H1 (cell line): ENCODE data around the gene SH2B3. TPM values are rescaled to one million over a fixed set of nuclear protein-coding genes. Genes with fewer than 3 reads are reported as not detected.

Experiments
- CREB1 ChIP-seq: IDR thresholded peaks from 2 replicates; pipeline ENCODE4 v1.6.1; 2012; ENCODE audit warnings: inconsistent platforms
- CTCF ChIP-seq, 3 experiments: IDR thresholded peaks; 1 replicate in 2 of 3; 2 replicates in 1 of 3; pipeline versions ENCODE4 v1.5.1 to v1.6.1; 2011; ENCODE audit warnings: low read length in 3 of 3, mild to moderate bottlenecking in 3 of 3, inconsistent platforms in 2 of 3, low read depth in 1 of 3, moderate library complexity in 1 of 3; ENCODE audit not compliant: insufficient read depth in 1 of 3; ENCODE audit errors: control extremely low read depth in 1 of 3
- GTF2F1 ChIP-seq: IDR thresholded peaks from 2 replicates; pipeline ENCODE4 v1.6.1; 2012; ENCODE audit warnings: low read depth, low read length, improper control_type of control experiment, borderline replicate concordance
- KDM5A ChIP-seq: fragments of 200-600 bp; IDR thresholded peaks from 2 replicates; pipeline ENCODE4 v1.7.1; 2012; ENCODE audit warnings: mild to moderate bottlenecking, low read length, inconsistent platforms, mixed read lengths
- NANOG ChIP-seq: IDR thresholded peaks from 2 replicates; pipeline ENCODE4 v1.6.1; 2011; ENCODE audit warnings: low read length, low read depth, mild to moderate bottlenecking, inconsistent platforms; ENCODE audit not compliant: insufficient read depth, poor library complexity, severe bottlenecking
- SAP30 ChIP-seq: fragments of 300-600 bp; sonication (generic); IDR thresholded peaks from 2 replicates; pipeline ENCODE4 v1.7.1; 2012; ENCODE audit warnings: low read length, moderate library complexity, mild to moderate bottlenecking, inconsistent platforms; ENCODE audit not compliant: insufficient read depth, insufficient replicate concordance
- USF2 ChIP-seq: IDR thresholded peaks from 2 replicates; pipeline ENCODE4 v1.6.1; 2011; ENCODE audit warnings: low read length, improper control_type of control experiment
- ZNF274 ChIP-seq: IDR thresholded peaks from 2 replicates; pipeline ENCODE4 v1.7.0; 2012; ENCODE audit warnings: low read length, borderline replicate concordance; ENCODE audit errors: extremely low read depth
- polyA plus RNA-seq, 7 experiments: library from polyadenylated mRNA; depleted of rRNA in 3 of 7; stranded (reverse) in 5 of 7; unstranded in 2 of 7; fragments of >200 nt in 5 of 7; fragments of 200-250 nt in 2 of 7; gene quantifications; 1 replicate in 5 of 7; 2 replicates in 1 of 7; 4 replicates in 1 of 7; pipeline versions ENCODE4 v1.2.1 to v1.2.3, GENCODE V29; 2011 to 2013; ENCODE audit warnings: missing spikeins in 2 of 7, mixed read lengths in 2 of 7
- total RNA-seq: library from RNA; stranded (reverse); fragmentation: NEBNext Ultra II Directional; extraction: Animal tissue kit (Norgen Biotek cat#: 25700); gene quantifications from 2 replicates; pipeline ENCODE4 v1.2.1, GENCODE V29; 2021

The SH2B3 gene
- total and polyA plus RNA-seq, 2 of the 8 experiments (the other 6 are each of a cell fraction or from before 2014, with no cell fraction given), result 20.8 to 34.1 TPM

- TF ChIP-seq SAP30, result no peak
- no peak for TF ChIP-seq GTF2F1
- TF ChIP-seq KDM5A, result no peak
- no peak for TF ChIP-seq ZNF274
- no peak for TF ChIP-seq USF2
- TF ChIP-seq CREB1, result no peak
- no peak for TF ChIP-seq NANOG
- no peak for TF ChIP-seq CTCF (IDR thresholded peaks at IDR 0.05; ENCODE audit: control extremely low read depth in 1 of 3, insufficient read depth in 1 of 3, low read depth in 1 of 3, low read length in 3 of 3)
These were observed 30.0 kb downstream of the SH2B3 start (continued) for GRCh38 chr12:111435661-111436201.
